ENCODE data around the gene SH3PXD2A.
"Not testable (repeated sequence)": the region's sequence is repeated elsewhere in the genome, so short reads cannot be mapped to it uniquely, and the experiment has no call there.

Gene SH3PXD2A

GRCh38 chr10:103747193-103747865 is 108.0 kb downstream of the SH3PXD2A start:
- no peak for DNase-seq (ENCODE audit: low read depth in 2 of 2)

- DNase-seq (ENCODE audit: low read depth in 2 of 2): no peak
Observed at GRCh38 chr10:103746598-103746997, 108.8 kb downstream of the SH3PXD2A start.

- DNase-seq (ENCODE audit: low read depth in 2 of 2): no peak
Observed at GRCh38 chr10:103745341-103746247, 109.8 kb downstream of the SH3PXD2A start.

- DNase-seq (ENCODE audit: low read depth in 2 of 2): no peak
Observed at GRCh38 chr10:103742824-103743223, 112.6 kb downstream of the SH3PXD2A start.

- DNase-seq (ENCODE audit: low read depth in 2 of 2): no peak
Observed at GRCh38 chr10:103740611-103741010, 114.8 kb downstream of the SH3PXD2A start.

- peak; percentile 89 to 90 for DNase-seq (ENCODE audit: low read depth in 2 of 2)
Observed at GRCh38 chr10:103739039-103739764, 116.2 kb downstream of the SH3PXD2A start.

GRCh38 chr10:103737735-103738367 is 117.5 kb downstream of the SH3PXD2A start:
- no peak for DNase-seq (ENCODE audit: low read depth in 2 of 2)

- DNase-seq (ENCODE audit: low read depth in 2 of 2): no peak
Observed at GRCh38 chr10:103736763-103737162, 118.6 kb downstream of the SH3PXD2A start.

- DNase-seq (ENCODE audit: low read depth in 2 of 2): no peak
Observed at GRCh38 chr10:103736044-103736443, 119.3 kb downstream of the SH3PXD2A start.

- no peak for DNase-seq (ENCODE audit: low read depth in 2 of 2)
Observed at GRCh38 chr10:103734731-103735130, 120.6 kb downstream of the SH3PXD2A start.

- no peak for DNase-seq (ENCODE audit: low read depth in 2 of 2)
Observed at GRCh38 chr10:103733045-103733419, 122.3 kb downstream of the SH3PXD2A start.

- DNase-seq (ENCODE audit: low read depth in 2 of 2): no peak
Observed at GRCh38 chr10:103732339-103733044, 122.9 kb downstream of the SH3PXD2A start.

GRCh38 chr10:103731609-103732270 is 123.6 kb downstream of the SH3PXD2A start:
- DNase-seq (ENCODE audit: low read depth in 2 of 2): no peak

GRCh38 chr10:103731026-103731425 is 124.3 kb downstream of the SH3PXD2A start:
- DNase-seq (ENCODE audit: low read depth in 2 of 2): not testable (repeated sequence)

GRCh38 chr10:103729851-103730250 is 125.5 kb downstream of the SH3PXD2A start:
- DNase-seq (ENCODE audit: low read depth in 2 of 2): no peak

- no peak for DNase-seq (ENCODE audit: low read depth in 2 of 2)
Observed at GRCh38 chr10:103727991-103728689, 127.2 kb downstream of the SH3PXD2A start.

GRCh38 chr10:103727546-103727963 is 127.8 kb downstream of the SH3PXD2A start:
- no peak for DNase-seq (ENCODE audit: low read depth in 2 of 2)

- DNase-seq (ENCODE audit: low read depth in 2 of 2): no peak
Observed at GRCh38 chr10:103726637-103727036, 128.7 kb downstream of the SH3PXD2A start.

- DNase-seq (ENCODE audit: low read depth in 2 of 2): no peak
Observed at GRCh38 chr10:103725242-103725641, 130.1 kb downstream of the SH3PXD2A start.

- no peak for DNase-seq (ENCODE audit: low read depth in 2 of 2)
Observed at GRCh38 chr10:103724771-103725170, 130.6 kb downstream of the SH3PXD2A start.

Data from fibroblast of skin of left biceps (primary cell).